HL-60 (cell line): ENCODE results near the gene RNF32.

Experiments
- CTCF ChIP-seq: IDR thresholded peaks from one replicate; pipeline ENCODE4 v1.5.1; 2011; ENCODE audit warnings: low read length, control low read depth, inconsistent platforms; ENCODE audit not compliant: insufficient read depth
- GABPA ChIP-seq: IDR thresholded peaks from 2 replicates; pipeline ENCODE4 v1.6.1; 2012; ENCODE audit warnings: low read depth
- POLR2AphosphoS5 ChIP-seq: IDR thresholded peaks from 2 replicates; pipeline ENCODE4 v1.6.1; 2012; ENCODE audit warnings: low read depth
- SPI1 ChIP-seq: IDR thresholded peaks from 2 replicates; pipeline ENCODE4 v1.6.1; 2012; ENCODE audit warnings: low read depth, mild to moderate bottlenecking, borderline replicate concordance

- TF ChIP-seq CTCF (no peak), POLR2AphosphoS5 (no peak), SPI1 (no peak), GABPA (no peak)
Measured at GRCh38 chr7:156620291-156620675, 20.3 kb upstream of the RNF32 start.
